CD4-positive, alpha-beta T cell treated with Interleukin-2 at 100 ng/mL for 4 hours (primary cell): ENCODE measurements around the gene BABAM2.
"Not testable (repeated sequence)": the region's sequence is repeated elsewhere in the genome, so short reads cannot be mapped to it uniquely, and the experiment has no call there.

Experiments used
- DNase-seq: peaks from one replicate; pipeline ENCODE4 v3.0.0-alpha.2; 2020; ENCODE audit warnings: low spot score

Gene BABAM2

DNA sequence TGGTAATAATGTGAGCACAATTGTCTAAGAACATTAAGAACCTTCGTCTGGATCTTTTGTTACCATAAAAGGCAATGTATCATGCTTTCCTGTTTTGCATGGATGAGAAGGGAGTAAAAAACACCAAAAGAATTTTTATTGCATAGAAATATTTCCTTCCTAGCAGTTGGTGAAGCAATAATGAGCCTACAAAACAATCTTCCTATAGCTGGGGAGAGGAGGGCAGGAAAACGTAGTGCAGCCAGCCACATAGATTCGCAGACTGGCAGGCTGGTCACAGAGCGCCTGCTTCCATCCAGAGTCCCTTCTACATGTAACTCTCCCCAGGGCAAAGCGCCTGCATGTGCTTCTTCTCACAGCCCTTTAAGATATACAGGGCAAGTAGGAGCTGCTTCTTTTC, 190.4 kb downstream of the BABAM2 start:
- DNase-seq = no peak

DNA sequence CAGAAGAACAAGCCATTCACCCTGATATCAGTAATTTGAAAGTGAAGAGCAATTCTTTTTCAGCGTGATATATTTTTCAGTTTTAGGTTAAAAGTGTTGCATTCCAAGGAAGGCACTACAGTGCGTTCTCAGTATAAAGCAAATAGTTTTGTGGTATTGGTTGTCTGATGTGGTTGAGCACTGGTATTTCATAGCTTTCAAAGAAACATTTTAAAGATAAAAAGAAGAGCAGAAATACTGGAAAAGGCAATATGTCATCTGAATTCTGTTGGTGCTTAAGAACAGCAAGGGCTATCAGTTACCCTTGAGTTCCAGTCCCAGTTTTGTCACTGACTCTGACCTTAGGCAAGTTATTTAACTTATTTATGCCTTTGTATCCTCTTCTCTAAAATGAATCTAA, 191.6 kb downstream of the BABAM2 start:
- DNase-seq = no peak

DNA sequence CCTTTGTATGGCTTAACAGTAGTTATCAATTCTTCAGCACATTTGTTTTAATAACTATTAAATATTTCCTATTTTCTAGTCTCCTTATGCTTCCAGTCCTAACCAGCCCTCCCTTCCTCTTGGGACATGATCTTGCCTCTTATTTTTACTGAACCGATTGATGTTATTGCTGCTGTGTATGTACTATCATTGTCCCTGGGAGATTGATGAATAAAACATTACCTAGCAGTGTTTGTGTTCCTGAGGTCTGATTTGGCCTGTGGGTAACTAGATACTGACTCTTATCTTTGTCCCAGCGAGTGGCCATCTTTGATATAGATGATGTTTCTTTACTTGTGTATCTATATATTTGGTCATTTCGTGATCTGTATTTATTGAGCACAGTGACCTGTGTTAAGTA, 192.9 kb downstream of the BABAM2 start:
- no peak for DNase-seq

DNA sequence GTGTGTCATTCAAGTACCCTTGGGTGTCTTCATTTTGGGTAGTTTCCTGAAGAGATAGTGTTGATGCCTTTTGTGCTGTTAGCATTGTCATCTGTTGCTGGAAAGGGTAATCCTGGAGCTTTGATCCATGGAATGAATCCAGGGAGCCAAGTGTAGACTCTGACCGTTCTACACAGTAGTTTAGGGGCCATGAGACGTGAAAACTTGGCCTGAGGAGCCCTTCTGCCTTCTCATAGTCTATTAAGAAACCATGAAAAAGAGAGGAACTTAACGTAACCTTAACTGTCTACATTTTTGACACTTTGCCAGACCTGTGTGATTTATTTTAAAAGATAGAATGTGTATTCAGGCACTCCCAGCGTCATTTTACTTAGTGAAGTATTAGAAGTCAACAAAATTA, 194.0 kb downstream of the BABAM2 start:
- DNase-seq = no peak

DNA sequence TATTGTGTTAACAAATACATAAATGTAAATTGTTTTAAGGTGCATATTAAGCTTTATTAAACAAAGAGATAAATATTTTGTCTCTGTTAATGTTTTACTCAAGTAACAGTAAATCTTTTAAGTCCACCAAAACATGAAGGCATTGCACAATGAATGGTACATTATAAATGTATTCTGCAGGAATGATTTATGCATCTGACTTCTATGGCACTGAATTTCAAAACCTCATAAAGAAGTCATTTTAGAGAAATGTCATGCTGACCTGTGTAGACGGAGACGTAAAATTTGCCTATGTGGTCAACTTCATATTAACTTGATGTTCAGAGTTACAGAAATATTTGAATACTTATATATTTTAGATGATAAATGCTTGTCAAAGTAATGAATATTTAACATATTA, 194.7 kb downstream of the BABAM2 start:
- DNase-seq = no peak

DNA sequence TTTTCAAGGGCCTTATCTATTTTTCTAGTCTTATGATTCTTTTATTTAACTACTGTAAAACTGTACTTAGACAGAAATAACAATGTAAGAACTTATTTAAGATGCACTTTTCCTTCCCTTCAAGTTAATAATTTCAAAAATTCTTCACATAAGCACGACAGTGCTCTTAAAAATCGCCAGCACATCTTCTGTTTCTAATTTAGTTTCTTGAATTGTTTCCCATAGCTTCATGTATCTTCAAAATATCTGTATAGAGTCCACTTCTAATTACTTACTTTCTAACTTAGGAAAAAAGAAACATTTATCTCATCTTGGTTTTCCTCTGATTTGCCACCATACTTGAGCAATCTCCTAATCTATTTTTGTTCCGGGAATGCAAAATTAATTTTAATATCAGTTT, 196.1 kb downstream of the BABAM2 start:
- DNase-seq = no peak

DNA sequence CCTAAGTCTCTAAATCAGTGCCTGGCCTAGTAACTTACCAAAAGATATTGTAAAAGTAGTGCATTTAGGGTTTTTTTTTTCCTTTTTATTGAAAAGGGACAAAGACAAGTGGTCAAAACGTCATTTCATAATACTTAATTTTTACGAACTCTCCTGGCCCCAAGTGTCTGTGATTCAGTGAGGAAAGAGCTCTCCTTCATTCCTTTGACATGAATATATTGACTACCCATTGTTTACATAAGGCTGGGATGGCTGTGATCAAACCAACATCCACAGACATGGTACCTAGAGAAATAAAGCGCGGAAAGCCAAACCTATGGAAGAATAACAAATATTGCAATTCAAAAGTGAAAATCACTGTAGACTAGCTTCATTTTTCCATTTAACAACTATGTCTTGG, 198.4 kb downstream of the BABAM2 start:
- DNase-seq = no peak

DNA sequence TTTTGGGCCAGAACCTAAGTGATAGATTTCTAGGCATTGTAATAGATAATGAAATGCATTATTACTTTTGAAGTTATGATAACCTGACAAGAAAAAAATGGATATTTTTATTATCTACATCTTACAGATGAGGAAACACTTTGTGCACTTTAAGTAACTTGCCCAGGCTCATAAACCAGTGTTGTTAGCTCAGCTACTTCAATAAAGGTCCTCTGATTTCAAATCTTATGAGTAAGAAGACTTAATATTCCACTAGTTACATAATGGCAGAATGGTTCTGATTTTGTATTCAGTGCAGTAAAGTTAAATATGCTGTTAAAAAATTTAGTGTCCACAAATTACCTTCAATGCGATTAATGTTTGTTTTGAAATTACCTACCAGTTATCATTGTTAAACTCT, 199.0 kb downstream of the BABAM2 start:
- DNase-seq = no peak

DNA sequence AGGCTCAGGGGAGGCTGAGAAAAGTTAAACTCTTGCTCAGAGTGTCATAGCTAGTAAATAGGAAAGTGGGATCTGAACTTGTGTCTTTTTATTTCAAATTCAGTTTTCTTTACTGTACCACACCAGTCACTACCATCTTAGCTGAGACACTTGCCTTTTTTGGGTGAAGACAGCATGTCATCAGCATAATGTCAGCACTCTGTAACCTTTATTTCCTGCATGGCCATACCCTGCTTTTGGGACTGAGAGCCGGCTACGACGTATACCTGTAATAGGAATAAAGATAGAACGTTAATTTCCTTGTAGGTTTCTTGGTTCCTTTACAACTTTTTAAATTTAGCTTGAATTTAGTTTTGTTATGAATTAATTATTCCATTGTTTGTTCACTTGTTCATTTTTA, 202.8 kb downstream of the BABAM2 start:
- DNase-seq = no peak

DNA sequence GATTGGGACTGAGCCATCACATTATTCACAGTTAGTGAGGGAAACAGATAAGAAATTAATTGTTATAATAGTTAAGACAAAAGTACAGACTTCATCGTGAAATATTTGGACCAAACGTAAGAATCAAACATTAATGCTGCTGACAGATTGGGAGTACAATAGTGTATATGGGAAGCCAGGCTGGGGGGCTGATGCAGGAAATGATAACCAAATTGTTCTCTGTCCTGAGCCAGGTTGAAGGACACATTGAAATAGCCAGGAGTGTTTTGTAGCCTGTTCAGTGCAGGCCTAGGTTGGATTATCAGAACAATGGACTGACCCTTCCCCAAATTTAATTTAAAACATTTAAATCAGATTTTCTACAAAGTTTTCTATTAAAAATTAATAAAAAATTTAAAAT, 203.2 kb downstream of the BABAM2 start:
- DNase-seq = no peak

DNA sequence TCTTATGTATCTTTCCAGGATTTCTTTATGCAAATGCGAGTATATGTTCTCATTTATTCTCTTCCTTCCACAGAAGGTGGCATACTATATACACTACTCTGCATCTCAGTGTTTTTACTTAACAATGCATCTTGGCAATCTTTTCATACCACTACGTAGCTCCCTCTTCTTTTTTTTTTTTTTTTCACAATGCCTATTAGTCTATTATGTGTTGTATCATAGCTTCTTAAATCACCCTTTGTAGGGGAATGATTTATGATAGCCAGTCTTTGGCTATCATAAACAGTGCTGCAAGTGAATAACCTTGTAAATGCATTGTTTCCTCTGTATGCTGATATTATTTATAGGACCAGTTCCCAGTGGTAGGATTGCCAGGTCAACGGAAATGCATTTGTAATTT, 204.2 kb downstream of the BABAM2 start:
- no peak for DNase-seq

DNA sequence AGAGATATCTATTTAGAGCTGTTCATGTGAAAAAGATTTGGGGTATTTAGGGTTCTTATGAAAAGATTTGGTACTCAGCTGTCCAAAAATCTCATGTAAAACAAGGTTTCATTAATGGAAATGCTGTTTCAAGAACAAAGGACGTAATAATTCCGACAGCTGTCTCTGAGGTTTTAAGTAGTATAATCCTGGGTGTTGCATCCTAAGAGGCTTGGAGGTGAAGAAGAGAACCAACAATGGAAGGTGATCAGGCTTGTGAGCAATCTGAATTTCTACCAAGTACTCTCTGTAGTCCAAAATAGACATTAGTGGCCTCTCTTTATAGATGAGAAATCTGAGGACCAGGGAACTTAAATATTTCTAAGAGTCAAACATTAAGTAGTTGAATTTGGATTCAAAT, 205.1 kb downstream of the BABAM2 start:
- DNase-seq = no peak

DNA sequence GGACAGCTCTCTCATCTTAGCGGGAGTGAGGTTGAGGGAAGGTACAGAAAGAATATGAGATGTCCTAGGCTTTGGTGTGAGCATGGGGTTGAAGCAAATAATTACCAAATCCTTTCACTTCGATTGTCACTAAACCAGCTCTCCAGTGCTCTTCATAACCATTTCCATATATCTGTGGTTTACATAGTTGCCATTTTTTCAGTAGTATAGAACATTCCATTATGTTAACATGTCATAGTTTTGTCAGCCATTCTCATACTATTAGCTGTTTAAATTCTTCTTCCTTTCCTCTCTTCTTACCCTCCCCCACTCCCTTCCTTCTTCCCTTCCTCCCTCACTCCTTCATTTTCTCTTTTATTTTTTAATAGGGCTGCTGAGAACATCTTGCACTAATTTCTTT, 205.9 kb downstream of the BABAM2 start:
- no peak for DNase-seq

DNA sequence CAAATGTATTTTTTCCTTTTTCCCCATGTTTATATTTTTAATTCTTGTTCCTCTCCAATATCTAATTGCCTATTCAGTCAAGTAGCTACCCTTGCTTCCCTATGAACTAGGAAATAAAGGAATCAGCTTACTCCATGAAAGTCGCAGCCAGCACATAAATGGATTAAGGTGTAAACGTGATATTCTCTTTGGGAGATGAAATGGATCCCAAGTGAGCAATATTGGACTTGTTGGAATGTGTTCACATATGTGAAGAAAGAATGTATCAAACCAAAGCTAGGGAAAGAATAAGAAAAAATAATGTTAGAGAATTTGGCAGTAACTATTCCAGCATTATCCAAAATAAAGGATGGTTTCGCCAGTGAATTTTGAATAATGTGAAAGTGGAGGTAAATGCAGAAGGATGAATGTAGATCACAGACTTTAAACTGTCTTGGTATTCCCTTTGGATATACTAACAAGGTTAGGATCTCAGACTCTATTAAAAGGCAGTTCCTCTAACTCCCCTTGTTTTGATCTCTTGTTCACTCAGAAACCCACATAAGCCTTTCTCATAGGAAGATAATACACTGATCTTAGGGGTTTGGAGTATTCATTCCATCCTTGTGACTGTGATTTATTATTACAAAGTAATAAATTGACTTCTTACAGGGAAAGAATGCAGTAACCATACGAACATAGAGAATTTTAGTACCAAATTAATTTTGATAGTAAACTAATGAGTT, 208.1 kb downstream of the BABAM2 start:
- DNase-seq = no peak

DNA sequence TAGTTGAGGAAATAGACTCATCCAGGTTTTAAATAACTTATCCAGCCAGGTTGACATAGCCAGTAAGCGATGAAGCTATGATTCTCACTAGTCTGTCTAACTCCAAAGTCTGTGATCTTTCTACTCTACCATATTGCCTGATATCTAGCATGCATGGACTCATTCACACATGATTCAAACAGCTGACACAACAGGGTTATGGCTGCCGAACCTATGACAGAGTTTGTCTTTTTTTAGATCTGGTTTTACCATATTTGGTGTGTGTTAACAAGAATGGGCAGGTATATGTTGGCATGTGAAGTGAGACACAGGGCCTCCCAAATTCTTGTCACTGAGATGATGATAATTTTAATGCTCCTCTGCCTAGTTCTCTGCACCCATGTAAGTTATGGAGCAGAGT, 210.6 kb downstream of the BABAM2 start:
- no peak for DNase-seq

DNA sequence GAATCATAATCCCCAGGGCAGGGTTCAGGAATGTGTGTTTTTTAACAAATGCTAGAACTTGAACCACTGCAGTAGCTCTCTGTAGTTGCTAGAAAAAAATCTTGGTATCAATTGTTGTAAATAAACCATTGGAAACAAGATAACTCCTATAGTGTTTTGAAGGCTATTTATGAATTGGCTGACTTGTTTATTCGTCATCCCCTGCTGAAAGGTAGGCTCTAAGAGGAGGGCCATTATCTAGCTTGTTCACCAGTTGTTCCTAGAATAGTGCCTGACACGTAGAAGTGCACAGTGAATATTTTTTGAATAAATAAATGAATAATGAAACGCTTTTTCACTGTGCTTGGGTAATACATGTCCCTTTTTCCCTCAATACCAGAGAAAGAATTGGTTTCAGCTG, 211.4 kb downstream of the BABAM2 start:
- DNase-seq = no peak

DNA sequence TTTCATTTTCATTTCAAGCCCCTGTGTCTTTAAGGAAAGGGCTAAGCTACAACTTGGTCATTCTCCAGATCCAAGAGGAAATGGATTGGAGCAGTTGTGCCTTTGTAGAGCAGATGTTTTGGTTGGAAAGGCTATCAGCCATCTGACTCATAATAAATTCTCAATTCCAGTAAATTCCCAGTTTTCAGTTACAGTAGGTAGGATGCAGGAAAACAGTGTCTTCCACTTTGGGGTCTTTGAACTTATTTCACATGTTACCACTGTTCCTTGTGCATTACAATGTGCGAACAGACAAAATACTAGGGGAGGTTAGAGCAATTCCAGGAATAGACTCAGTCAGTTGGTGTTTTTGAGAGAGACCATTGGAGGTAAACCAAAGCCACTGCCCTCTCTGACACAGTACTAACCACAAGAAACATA, 211.9 kb downstream of the BABAM2 start:
- DNase-seq = no peak

DNA sequence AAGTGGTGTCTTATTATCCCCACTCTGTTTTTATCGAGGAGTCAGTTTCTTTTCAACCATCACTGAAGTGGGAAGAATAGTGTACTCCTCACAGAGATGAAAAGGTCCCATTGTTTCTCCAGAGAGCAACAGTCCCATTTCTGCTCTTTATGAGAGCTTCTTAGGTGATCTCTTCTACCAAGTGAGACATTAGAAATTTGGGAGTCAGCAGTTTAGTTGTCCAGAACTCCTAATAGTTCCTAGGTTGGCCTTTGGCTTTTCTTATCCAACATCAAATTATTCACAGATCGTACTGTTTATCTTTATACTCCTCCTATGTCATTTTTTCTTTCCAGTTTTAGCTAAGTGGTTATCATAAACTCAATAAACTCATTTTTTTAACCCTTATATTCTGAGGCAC, 213.1 kb downstream of the BABAM2 start:
- no peak for DNase-seq

DNA sequence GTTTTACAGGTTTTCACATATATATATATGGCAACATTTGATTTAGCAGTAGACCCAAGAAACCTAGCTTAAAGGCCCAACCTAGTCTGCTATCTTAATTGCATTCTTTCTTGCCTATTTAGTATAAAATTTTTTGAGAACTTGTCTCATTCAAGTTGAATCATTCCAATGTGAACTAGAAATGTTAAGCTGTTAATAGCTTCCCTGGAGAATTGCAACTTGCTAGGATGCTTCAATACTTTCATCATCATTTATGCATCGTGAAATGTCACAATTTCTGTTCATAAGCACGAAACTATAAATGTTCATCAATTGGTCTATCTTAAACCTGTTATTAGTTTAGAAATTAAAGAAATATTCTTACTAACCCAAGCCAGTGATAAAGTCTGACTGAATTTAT, 217.6 kb downstream of the BABAM2 start:
- no peak for DNase-seq

DNA sequence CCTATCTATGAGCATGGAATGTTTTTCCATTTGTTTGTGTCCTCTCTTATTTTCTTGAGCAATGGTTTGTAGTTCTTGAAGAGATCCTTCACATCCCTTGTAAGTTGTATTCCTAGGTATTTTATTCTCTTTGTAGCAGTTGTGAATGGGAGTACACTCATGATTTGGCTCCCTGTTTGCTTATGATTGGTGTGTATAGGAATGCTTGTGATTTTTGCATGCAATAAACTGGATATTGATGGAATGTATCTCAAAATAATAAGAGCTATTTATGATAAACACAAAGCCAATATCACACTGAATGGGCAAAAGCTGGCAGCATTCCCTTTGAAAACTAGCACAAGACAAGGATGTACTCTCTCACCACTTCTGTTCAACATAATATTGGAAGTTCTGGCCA, 223.2 kb downstream of the BABAM2 start:
- not testable (repeated sequence) for DNase-seq

DNA sequence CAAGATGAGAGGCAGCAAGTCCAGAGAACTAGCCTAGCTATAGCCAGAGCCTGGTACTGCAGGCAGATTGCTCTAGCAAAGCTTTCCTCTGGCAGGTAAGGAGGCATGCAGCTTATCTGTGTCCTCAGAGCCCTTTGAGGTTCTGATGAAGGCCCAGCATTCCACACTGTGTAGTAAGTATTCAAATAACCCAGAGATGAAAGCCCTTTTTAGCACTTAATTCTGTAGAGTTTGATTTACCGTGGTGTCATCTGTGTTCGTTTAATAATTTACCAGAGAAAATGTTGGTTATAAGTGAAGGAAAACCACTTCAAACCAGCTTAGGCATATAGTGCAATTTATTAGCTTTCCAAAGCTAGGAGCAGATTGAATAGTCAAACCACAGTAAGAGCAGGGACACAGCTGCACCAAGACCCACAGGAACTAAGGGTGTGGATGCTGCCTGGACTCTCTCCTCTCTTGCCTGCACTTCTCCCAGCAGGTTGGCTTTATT, 226.6 kb downstream of the BABAM2 start:
- no peak for DNase-seq

DNA sequence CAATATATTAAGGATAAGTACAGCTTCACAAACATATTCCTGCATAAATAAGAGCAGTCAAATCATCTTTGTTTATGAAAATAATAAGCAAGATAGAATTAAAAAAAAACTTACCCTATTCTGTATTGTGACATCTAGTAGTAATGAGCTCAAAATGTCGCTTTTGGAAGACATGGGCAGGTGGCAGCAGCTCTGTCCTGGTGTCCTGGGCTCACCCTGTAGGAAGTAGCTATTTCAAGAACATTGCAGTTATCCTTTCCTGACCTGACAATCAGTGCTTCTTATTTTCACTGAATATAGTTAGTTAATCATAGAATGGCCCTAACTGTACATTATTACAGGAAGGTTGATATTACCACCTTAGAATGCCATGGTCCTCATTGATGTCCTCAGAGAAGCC, 229.1 kb downstream of the BABAM2 start:
- DNase-seq = no peak

DNA sequence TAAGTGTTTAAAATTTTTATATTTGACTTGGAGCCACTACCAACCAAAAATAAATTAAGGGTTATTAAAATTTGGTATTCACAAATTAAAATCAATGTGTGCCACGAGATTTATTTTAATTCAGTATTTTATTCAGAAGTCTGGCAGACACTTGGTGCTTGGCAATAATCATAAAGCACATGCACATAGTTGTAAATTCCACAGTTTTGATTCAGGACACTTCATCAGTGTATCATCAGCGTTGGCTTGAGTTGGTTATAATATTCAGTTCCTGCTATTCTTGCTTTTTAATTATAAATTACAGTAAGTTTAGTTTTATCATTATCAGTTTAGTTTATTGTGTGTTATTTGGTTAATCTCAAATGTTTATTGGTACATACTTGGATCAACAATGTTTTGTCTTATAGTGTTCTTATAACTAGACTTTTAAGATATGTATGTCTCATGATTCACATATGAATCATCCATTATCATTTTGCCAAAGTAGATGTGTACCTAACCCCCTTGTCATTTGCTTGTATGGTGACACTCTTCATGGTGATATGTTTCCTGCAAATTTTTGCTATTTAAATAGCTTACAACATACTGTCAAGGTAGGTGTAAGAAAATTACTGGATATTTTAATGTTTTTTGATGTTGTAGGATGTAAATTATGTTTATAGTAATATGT, 237.9 kb downstream of the BABAM2 start:
- DNase-seq = no peak
